Psoas muscle (tissue), 8 donors: Measurements from ENCODE around the gene DDX23. TPM values are rescaled to one million over a fixed set of nuclear protein-coding genes. Genes with fewer than 3 reads are reported as not detected.

Source experiments
- ATAC-seq, 4 donors: fragments of 200-7000 bp; cut with Tn5 transposase; one replicate each; pipeline ENCODE4 v1.9.1; 2020; ENCODE audit warnings: moderate library complexity in 3 of 4, mild to moderate bottlenecking in 2 of 4
- DNase-seq, 2 donors: peaks; one replicate each; pipeline ENCODE4 v3.0.0-alpha.2; 2020
- H3K27ac ChIP-seq: fragments of 200-600 bp; one replicate; pipeline ENCODE4 v1.8.0; 2022
- H3K27me3 ChIP-seq, 3 donors: fragments of 200-600 bp in 1 of 3; one replicate each; pipeline versions ENCODE4 v1.6.1 to v1.8.0; 2013 to 2022; ENCODE audit warnings: low read length in 2 of 3, mild to moderate bottlenecking in 2 of 3, moderate library complexity in 1 of 3; ENCODE audit not compliant: insufficient read depth in 3 of 3
- H3K36me3 ChIP-seq, 2 donors: fragments of 200-600 bp in 1 of 2; one replicate each; pipeline versions ENCODE4 v1.6.1 to v1.8.0; 2013 to 2022; ENCODE audit warnings: low read depth in 1 of 2, mild to moderate bottlenecking in 1 of 2, moderate library complexity in 1 of 2; ENCODE audit not compliant: insufficient read depth in 1 of 2
- H3K4me1 ChIP-seq: fragments of 200-600 bp; one replicate; pipeline ENCODE4 v1.8.0; 2022
- H3K4me3 ChIP-seq: fragments of 200-600 bp; one replicate; pipeline ENCODE4 v1.8.0; 2022; ENCODE audit warnings: mild to moderate bottlenecking
- H3K9me3 ChIP-seq: fragments of 200-600 bp; one replicate; pipeline ENCODE4 v1.8.0; 2022
- WGBS, 3 donors: extraction: QIAGEN DNeasy Blood & Tissue Kit; methylation state at CpG; one replicate each; pipeline versions ENCODE4 v1.1.6 to v1.1.7; 2013; 5-methylcytosine and 5-hydroxymethylcytosine counted together
- intact Hi-C, 2 donors: fragments of 100-400 bp; cut with DNase I; formaldehyde crosslinking; loops; one replicate each; pipeline versions ENCODE4 v1.11.0 to v1.14.2; 2022
- polyA plus RNA-seq, 3 donors: library from polyadenylated mRNA; stranded (reverse); fragments of 200-250 nt; gene quantifications; one replicate each; pipeline ENCODE4 v1.2.3, GENCODE V29; 2013
- total RNA-seq, 4 donors: library from RNA; stranded (reverse); fragmentation: NEBNext Ultra II Directional in 2 of 4; extraction: Animal tissue kit (Norgen Biotek cat#: 25700) in 2 of 4; gene quantifications; one replicate each; pipeline versions ENCODE4 v1.2.1 to v1.2.4, GENCODE V29; 2021 to 2023
- TF ChIP-seq, protein P1 (sequence below): fragments of 200-600 bp; IDR thresholded peaks from one replicate; pipeline ENCODE4 v1.8.0; 2022; ENCODE audit warnings: antibody characterized with exemption
- donor health status: healthy with polysubstance abuse.
- donor health status: DM: no; HTN: no; CAD: no; lungs with moderate emphysema.
- donor health status: Bipolar disorder and iron deficiency.
- donor health status: healthy.
- donor health status: DM: yes; HTN: yes; CAD: no.
- donor health status: DM: no; HTN: no; CAD: no.
- donor health status: DM: no; HTN: no; CAD: no.
- donor health status: DM: yes; HTN: yes; CAD: no.

The DDX23 gene
- total and polyA plus RNA-seq, 7 donors, result 38.5 to 92.8 (median 62.3) TPM

DNA sequence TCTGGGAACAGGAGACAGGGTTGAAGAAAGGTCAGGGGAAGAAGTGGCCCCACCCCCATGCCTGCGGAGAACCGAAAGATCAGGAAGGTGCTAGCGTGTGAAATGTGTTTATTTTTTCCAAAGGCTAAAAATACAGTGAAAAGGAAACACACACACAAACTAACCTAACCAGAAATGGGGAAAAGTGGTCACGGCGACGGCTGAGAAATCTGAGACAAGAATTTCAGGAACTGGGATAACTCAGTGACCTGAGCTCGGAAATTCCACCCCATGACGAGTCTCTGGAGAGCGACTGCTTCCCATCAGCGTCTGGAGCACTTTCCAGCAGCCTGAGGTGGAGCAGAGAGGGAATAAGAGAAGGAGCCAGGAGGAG lies 30.3 kb upstream of the DDX23 start:
- Histone ChIP-seq H3K36me3 (no peaks in the 10 kb centered on the region), H3K27me3 (peaks cover 0 to 10% (median 0%) of the 10 kb centered on the region in 3 donors), H3K9me3 (no peaks in the 10 kb centered on the region), H3K27ac (no peak overlapping the region), H3K4me1 (no peaks in the 10 kb centered on the region), H3K4me3 (peak overlapping the region; percentile 38)
- 19 to 24% (median 20%) methylated on average over 10 of the region's 10 CpGs for WGBS, 3 donors
- DNase-seq, result no peak
- ATAC-seq, result no peak
- TF ChIP-seq, protein P1, sequence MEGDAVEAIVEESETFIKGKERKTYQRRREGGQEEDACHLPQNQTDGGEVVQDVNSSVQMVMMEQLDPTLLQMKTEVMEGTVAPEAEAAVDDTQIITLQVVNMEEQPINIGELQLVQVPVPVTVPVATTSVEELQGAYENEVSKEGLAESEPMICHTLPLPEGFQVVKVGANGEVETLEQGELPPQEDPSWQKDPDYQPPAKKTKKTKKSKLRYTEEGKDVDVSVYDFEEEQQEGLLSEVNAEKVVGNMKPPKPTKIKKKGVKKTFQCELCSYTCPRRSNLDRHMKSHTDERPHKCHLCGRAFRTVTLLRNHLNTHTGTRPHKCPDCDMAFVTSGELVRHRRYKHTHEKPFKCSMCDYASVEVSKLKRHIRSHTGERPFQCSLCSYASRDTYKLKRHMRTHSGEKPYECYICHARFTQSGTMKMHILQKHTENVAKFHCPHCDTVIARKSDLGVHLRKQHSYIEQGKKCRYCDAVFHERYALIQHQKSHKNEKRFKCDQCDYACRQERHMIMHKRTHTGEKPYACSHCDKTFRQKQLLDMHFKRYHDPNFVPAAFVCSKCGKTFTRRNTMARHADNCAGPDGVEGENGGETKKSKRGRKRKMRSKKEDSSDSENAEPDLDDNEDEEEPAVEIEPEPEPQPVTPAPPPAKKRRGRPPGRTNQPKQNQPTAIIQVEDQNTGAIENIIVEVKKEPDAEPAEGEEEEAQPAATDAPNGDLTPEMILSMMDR, result no peak
- intact Hi-C loops, result no loop called here

DNA sequence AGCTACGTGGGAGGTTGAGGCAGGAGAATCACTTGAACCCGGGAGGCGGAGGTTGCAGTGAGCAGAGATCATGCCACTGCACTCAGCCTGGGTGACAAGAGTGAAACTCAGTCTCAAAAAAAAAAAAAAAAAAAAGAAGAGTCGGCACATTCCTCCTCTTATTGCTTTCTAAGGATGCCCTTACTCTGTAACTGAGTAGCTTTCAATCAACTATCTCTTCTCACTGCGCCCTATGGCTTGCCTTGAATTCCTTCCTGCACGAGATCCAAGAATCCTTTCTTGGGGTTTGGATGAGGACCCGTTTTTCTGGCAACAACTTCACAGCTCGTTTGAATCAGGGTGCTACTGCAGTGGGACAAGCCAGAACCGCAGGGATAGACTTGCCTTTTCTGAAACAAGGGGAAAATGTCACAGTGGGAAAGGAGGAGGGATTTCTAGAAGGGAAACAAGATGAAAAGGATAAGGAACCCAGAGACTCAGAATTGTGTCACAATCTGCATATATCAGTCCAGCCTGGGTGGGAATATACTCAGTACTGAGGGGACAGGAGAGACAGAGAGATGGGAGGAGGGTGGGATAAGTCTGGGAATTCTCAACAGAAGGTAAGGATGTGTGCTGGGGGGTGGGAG lies 29.8 kb upstream of the DDX23 start:
- ATAC-seq, result no peak
- H3K4me1 ChIP-seq, result no peaks in the 10 kb centered on the region
- intact Hi-C loops, result no loop called here
- H3K36me3 ChIP-seq, result no peaks in the 10 kb centered on the region
- TF ChIP-seq, protein P1, result no peak
- peaks cover 0 to 10% (median 0%) of the 10 kb centered on the region in 3 donors for H3K27me3 ChIP-seq
- DNase-seq, result no peak
- H3K27ac ChIP-seq, result no peak overlapping the region
- H3K9me3 ChIP-seq, result no peaks in the 10 kb centered on the region
- WGBS, 3 donors, result 30 to 34% (median 31%) methylated on average over 9 of the region's 9 CpGs
- peak overlapping the region; percentile 38 for H3K4me3 ChIP-seq

DNA sequence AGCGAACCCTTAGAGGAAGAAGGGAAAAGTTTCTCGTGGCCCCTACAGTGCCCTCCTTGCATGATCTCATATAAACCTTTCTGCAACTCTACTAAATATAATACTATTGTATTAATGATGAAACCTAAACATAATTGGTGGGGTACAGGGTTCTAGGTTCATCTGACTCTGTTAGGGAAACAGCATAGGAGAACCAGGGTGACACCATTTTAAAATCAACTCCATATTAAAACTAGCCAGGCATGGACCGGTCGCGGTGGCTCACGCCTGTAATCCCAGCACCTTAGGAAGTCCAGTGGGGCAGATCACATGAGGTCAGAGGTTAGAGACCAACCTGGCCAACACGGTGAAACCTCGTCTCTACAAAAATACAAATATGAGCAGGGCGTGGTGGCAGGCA lies 28.7 kb upstream of the DDX23 start:
- no peaks in the 10 kb centered on the region for H3K36me3 ChIP-seq
- 75 to 78% (median 77%) methylated on average over 9 of the region's 9 CpGs for WGBS, 3 donors
- DNase-seq, result no peak

DNA sequence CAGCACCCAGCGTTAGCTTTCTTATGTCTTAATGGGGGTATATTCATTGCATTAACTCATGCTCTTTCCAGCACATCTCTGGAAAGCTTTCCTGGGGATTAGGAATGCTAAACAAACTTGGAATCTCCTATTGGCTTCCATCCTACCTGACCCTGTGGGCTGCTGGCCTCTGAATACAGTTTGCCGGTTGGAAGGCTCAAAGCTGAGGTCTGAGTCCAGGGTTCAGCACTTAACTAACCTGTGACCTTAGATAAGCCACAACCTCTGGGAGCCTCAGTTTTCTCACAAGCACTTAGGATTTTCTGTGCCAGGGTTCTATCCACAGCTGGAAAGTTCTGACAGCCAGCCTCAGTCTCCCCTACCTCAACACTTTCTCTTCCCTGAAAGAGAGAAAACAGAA lies 26.6 kb upstream of the DDX23 start:
- Histone ChIP-seq H3K4me1 (no peaks in the 10 kb centered on the region), H3K9me3 (no peaks in the 10 kb centered on the region), H3K4me3 (no peak overlapping the region), H3K27ac (no peak overlapping the region), H3K36me3 (no peaks in the 10 kb centered on the region), H3K27me3 (peaks cover 0 to 10% (median 0%) of the 10 kb centered on the region in 3 donors)
- DNase-seq (no peak), ATAC-seq (no peak)
- TF ChIP-seq, protein P1, result no peak
- intact Hi-C loops, result no loop called here
- 75 to 82% (median 77%) methylated on average over 2 of the region's 2 CpGs for WGBS, 3 donors

More for the DNA sequence above, 28.7 kb upstream of the DDX23 start:
- TF ChIP-seq, protein P1, result no peak
- no peak for ATAC-seq
- no peaks in the 10 kb centered on the region for H3K9me3 ChIP-seq
- intact Hi-C loops, result no loop called here
- H3K4me1 ChIP-seq, result no peaks in the 10 kb centered on the region
- H3K27me3 ChIP-seq, result peaks cover 0 to 10% (median 0%) of the 10 kb centered on the region in 3 donors
- H3K4me3 ChIP-seq, result no peak overlapping the region
- H3K27ac ChIP-seq, result no peak overlapping the region
